ENCODE measurements around the gene RBFA.

RBFA gene

DNA sequence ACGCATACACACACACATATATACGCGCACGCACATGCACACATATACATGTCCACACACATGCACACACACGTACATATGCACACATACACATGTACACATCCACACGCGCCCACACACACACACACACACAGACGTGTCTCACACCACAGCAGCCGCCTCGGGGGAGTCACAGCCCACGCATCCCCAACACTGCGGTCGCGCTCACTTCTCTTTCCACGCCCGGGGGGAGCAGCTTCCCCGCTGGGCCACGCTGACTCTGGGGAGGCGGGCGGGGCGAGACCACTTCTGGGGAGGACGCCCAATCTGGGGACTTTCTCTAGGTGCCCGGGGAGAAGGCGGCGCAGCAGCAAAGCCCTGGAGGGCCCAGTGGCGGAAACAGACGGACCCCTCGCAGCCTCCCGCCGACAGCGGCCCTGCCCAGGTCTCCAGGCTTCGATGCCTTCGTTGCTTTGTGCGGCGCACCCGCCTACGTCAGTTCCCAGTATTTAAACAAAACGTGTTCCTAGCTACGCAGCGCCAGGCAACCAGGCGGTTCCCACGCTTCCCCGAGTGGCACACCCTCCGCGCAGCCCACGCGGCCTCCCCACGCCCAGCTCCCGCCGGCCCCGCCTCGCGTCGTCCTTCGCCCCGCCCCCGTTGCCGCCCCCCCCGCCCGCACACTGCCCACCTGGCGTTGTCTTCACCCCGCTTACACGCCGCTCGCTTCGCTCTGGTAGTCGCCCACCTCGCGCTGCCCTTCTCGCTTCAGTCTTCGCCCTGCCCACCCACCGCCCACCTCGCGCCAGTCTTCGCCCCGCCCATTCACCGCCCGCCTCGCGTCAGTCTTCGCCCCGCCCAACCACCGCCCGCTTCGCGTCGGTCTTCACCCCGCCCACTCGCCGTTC is 810 bp upstream of the RBFA start:
- peak; percentile 86 to 89 for DNase-seq

DNA sequence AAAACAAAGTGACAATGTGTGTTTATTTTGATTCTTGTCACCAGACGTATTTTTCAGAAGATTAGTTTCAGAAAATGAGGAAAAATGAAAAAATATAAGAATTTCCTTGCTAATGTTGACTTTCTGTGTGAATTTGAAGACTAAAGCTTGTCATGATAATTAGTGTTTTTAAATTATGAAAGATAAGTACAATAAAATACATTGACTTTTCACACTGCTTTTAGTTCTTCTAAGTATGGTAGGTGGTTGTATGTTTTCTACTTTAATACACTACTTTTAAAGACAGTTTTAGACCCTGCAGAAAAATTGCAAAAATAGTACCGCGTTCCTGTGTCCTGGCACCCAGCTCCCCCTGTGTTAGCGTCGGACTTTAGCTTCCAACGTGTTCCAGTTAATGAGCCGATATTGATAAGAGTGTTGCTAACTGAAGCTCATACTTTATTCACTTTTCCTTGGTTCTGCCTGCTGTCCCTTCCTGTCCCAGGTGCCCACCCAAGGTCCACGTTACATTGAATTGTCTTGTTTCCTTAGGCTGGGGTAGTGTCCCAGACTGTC is 695 bp downstream of the RBFA start:
- DNase-seq = no peak

DNA sequence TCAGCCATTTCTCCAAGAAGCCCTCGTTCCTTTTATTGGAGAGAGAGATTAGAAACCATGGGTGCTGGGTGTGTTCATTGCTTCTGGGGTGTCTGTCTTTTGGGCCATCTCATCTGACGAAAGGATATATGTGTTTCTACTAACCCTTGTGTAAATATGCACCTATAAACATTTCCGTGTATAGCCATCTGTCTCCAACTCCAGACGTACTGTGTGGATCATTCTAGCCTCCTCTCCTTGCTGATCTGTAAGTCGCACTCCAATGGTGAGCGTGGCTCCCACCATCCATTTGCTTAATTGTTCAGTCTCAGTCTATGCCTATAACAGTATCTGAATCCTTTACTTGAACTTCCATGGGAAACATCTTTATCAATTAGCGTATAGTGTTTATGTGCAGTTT is 1.8 kb downstream of the RBFA start:
- DNase-seq = no peak

DNA sequence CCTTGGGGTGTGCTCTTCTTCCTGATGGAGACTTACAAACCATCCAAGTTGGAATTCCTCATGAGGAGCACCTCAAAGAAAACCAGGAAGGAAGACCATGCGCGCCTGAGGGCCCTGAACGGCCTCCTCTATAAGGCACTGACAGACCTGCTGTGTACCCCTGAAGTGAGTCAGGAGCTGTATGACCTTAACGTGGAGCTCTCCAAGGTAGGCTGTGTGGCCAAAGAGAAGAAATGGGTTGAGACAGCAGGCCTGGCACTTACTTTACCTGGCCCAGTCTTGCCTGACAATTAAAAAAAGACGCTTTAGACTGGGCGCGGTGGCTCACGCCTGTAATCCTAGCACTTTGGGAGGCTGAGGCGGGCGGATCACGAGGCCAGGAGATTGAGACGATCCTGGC is 3.1 kb downstream of the RBFA start:
- DNase-seq = no peak

DNA sequence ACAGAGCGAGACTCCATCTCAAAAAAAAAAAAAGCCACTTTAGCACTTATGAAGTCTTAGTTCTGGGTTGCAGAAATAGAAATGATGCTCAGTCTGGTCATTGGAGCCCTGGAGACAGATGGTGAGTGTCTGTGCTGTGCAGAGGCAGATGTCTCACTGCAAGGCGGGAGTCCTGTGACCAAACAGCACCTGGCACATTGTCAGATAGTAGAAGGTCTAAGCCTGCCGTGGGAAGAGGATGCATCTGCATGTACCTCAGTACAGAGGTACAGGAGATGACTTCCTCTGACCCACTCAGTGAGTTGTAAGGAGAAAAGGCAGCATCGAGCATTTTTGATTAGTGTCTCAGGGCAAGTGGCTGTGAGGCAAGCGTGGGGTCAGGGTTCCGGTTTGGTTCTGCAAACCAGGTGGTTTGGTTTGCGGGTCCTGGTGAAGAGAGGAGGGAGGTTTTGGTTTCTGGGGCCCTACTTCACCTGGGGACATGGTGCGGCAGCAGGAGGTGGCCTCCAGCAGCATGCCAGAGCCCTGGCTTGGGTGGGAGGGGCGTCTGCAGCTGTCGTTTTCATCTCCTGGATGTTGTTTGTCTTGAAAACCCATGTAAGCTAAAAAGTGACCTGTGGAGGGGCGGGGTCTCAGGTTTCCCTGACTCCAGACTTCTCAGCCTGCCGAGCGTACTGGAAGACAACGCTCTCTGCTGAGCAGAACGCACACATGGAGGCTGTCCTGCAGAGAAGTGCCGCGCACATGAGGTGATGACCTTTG is 3.8 kb downstream of the RBFA start:
- no peak for DNase-seq

DNA sequence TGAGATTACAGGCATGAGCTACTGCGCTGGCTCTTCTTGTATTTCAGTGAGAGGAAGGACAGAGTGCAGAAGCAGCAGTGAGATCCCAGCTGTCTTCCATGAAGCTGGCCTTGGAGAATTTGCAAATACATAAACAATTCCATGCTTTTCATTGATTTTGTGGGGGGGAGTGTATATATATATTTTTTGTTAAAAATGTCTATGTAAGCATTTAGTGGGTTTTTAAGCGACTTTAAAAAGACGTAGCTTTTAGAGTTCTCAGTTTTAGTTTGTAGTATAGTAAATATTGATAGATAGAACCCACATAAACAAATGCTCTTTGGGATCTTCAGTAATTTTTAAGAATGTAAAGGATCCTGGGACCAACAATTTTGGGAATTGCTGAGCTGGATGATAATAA is 6.3 kb downstream of the RBFA start:
- no peak for DNase-seq

DNA sequence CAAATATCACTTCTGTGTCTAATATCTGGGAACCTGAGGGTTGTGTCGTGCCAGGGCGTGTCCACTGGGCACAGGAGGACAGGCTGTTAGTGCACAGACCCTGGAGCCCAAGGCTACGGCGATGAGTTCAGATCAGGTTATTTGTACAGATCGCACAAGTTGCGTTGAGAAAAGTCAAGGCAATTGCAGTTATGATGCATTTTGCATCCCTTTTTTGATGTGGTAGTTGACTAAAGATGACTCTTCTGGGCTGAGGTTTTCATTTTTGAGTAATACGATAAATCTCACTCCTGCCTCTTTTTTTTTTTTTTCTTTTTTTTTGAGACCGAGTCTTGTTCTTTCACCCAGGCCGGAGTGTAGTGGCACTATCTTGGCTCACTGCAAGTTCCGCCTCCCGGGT is 7.2 kb downstream of the RBFA start:
- no peak for DNase-seq

DNA sequence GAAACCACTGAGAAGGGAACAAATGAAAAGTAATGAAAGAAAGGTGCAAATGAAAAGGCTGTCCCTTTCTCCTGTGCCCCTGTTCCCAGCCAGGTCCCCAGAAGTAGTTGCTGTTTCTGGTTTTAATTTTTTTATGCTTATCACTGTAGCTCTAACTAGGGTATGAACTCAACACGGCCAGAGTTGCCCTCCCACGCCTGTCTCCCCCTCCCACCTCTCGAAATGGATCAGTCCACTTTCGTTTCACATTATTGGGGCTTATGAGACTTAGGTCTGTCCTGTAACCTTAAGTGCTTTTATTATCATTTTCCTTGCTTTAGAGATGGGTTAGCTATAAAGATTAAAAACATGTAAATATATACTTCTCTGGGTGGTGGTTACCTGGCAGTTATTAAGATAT is 8.6 kb downstream of the RBFA start:
- DNase-seq = no peak

DNA sequence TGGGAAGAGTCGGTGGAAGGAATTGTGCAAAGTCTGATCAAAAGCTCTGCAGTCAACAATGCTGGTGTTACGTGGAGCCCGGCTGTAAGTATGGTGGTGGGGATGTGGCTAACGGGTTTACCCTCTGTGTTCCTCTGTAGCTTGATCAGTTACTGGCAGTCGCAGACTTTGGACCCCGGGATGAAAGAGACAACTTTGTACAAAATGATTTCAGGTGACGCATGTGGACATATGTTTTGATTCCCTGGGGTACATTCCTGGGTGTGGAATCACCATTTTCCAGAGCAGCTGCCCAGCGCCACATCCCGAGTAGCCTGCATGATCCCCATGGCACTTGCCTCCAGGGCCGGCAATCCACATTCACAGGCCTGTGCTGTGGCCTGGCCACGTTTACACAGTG is 9.8 kb downstream of the RBFA start:
- no peak for DNase-seq

DNA sequence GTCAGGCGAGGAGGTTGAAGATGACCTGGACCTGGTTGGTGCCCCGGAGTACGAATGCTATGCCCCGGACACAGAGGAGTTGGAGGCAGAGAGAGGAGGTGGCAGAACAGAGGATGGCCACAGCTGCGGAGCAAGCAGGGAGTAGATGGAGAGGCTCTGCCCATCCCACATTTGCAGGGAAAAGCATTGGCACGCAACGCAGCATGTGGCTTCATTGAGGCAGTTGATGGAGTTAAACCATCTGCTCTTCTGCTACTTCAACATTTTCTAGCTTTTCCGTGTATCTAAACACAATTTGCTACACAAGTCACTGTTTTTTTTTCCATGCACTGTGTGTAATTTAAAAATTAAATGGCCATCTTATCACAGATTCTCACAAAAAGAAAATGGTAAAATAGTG is 11.8 kb downstream of the RBFA start:
- DNase-seq = no peak

DNA sequence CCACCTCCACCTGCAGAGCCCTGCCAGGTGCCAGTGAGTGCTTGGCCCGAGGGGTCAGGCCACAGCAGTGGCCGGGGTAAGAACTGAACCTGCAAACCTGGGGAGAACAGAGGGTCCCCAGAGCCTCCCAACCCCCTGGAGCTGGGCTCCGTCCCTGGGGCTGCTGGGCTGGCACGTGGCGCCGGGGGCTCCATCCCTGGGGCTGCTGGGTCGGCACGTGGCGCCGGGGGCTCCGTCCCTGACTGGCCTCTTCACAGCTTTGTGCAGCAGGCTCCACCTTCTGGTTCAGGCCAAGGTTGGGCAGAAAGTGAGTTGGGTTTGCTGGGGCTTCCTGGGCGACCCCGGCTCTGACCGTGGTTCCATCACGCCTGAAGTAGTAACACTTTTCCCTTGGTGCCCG is 12.2 kb downstream of the RBFA start:
- DNase-seq = no peak

DNA sequence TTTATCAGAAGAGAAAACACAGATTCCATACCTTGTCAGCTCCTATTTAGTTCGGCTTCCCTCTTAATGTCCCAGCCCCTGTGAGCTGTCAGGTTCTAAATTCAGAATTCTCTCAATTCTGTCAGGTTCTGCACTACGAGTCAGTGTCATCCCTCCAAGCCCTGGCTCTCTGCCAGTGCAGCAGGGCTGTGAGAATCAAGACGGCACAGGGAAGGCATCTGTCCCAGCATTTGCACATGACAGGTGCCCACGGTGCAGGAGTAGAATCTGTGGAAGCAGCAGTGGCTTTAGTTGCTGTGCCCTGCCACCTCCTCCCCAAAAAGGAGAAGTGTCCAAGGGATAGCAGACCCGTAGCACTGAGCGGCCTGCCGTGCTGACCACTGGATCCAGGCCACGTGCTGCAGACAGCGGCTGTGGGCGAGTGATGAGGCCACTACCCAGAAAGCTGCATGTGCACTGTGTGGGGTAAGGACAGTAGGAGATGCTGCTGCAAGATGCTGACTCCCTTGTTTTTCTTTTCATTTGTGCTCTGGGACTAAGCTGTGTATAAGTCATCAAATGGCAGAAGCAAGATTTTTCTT is 12.8 kb downstream of the RBFA start:
- DNase-seq = no peak

DNA sequence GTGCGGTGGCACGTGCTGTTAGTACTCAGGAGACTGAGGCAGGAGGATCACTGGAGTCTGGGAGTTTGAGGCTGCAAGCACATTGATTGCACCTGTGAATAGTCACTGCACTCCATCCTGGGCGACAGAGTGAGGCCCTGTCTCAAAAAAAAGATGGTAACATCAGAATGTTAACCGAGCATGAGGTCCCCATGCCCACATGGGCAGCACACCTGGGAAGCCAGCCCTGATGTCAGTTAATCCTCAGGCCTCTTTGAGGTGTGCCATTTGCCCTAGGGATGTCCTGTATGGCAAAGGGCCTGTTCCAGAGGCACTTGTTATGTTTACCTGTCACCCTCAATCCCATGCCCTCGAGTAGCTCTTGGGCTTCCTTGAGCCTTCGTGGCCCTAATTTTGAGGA is 16.6 kb downstream of the RBFA start:
- no peak for DNase-seq

DNA sequence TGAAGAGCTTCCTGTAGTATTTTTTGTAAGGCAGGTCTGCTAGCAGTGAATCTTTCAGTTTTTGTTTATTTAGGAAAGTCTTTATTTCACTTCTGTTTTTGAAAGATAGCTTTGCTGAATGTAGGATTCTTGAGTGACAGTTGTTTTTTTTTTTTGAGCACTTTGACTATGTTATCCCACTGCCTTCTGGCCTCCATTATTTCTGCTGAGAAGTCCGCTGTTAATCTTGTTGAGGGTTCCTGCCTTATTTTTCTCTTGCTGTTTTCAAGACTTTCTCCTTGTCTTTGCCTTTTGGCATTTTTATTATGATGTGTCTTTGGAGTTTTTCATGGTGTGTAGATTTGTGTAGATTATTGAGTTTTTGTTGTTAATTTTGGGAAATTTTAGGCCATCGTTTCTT is 21.9 kb downstream of the RBFA start:
- no peak for DNase-seq

DNA sequence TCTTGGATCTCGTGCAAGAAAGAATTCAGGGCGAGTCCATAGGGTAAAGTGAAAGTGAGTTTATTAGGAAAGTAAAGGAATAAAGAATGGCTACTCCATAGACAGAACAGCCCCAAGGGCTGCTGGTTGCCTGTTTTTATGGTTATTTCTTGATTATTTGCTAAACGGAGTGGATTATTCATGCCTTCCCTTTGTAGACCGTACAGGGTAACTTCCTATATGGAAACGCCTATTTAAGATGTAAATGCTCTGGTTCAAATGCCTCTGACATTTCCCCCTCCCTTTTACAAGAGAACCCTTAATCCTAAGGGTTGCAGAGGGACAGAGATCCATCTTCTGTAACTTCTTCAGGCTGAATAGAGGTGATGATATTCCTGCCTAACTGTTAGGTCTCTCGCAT is 25.7 kb downstream of the RBFA start:
- DNase-seq = no peak

DNA sequence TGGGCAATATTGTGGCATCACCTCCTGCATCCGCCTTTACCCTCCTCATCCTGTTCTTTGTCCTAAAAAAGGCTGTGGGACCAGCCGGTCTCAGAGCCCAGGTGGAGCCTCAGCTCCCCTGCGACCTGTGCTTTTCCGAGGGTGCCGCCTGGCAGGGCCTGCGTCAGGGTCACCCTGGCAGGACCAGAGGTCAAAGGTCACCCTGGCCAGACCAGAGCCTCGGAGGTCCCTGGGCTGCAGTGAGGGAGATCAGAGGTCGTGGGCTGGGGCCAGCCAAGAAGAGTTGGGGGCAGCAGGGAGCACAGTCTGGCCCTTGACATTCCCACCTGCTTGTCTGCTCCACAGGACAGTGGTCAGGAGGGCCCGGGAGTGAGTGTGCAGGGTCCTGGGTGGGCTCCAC is 31.5 kb downstream of the RBFA start:
- DNase-seq = no peak

DNA sequence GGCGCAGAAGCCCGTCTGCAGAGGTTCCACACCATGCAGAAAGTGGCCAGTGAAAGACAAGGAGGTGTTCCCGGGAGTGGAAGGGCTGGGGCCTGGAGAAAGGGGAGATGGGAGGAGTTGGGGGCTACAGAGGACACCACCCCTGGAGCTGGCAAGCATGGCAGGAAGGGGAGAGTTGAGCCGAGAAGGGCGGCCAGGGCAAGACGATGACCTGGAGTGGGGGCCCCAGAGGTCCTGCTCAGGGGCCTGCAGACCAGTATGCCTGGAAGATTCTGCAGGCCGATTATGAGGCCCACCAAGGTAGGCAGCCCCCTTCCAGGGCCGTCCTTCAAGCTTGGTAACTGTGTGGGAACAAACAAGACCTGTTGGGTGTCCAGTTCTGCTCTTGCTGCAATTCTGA is 33.1 kb downstream of the RBFA start:
- no peak for DNase-seq

DNA sequence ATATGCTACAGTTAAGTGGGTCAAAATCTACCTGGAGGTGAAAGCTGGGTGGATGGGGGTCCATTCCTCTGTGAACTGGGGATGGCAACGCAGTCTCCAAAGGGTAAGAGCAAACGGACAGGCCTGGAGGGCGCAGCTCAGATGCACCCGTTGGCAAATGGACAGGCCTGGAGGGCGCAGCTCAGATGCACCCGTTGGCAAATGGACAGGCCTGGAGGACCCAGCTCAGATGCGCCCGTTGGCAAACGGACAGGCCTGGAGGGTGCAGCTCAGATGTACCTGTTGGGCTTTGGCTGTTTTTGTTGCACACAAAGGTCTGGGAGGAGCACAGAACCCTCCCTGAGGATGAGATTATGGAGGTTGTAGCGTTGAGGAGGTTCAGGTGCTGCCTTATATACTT is 33.7 kb downstream of the RBFA start:
- DNase-seq = no peak

DNA sequence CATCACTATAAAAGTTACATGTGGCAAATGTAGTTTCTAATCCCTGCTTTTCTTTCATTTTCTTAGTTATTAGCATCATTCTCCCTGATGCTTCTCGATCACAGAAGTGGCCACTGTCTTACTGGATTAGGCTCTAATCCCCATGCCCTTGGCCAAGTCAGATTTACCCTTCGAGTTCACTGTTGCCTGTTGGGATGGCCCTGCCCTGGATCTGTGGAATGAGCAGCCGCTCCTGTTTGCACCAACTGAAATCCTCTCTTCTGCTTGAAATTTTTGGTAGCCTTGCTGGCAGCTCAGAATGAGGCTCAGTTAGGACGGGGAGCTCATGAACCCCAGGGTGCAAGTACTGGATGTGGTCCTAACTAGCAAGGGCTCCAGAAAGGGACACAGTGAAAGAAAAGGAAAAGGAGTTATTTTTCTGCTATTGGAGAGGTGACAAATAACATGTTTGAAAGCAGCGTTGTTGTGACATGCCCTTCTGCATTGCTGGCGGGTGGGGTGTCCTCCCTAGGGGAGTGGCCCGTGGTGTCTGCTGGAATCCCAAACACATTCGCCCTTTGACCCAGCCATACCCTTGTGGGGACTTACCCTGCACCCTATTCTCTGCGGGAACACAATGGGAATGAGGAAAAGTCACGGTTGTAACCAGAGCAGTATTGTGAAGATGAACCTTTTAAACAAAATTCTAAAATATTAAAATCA is 34.5 kb downstream of the RBFA start:
- DNase-seq = no peak

DNA sequence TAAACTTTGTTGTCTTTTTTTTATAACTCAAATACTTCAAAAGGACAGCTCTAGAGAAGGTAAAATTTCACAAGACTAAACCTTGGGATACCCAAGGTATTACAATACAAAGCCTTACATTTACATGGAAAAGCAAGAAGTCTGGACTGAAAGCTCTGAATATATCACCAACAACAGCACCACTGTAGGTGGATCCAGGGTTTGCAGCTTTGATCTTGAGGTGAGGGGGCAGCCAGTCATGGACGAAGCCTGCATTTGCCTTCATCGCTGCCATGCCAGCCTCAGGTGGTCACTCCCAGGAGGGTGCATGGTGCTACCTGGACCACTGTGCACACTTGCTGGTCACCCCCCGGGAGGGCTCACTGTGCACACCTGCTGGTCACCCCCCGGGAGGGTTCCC is 36.6 kb downstream of the RBFA start:
- no peak for DNase-seq

DNA sequence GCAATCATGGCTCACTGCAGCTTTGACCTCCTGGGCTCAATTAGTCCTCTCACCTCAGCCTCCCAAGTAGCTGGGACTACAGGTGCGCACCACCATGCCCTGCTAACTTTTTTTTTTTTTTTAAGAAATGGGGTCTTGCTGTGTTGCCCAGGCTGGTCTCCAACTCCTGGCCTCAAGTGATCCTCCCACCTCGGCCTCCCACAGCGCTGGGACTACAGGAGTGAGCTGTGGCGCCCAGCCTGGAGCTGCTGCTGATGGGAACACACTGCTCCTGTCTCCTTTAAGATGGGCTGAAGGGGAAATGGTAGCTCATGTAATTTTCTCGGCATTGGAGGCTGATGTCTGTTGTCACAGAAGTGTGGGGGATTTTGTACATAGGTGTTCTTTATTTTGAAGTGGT is 39.9 kb downstream of the RBFA start:
- DNase-seq = no peak

DNA sequence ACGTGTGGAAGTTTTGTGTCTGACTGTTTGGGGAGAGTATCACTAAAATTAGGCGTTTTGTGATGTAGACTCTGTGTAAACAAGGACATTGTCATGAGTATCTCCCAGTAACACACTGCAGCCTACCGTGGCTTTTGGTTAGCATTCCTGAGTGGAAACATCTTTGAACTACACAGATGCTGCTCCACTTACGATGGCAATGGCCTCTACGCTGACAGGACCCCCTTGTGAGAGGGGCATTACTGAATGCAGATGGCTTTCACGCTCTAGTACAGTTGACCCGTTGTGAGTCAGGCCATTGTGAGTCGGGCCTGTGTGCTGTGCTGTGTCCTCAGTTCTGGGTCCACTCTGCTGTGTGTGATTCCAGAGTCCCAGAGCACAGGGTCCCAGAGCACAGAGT is 40.5 kb downstream of the RBFA start:
- no peak for DNase-seq

DNA sequence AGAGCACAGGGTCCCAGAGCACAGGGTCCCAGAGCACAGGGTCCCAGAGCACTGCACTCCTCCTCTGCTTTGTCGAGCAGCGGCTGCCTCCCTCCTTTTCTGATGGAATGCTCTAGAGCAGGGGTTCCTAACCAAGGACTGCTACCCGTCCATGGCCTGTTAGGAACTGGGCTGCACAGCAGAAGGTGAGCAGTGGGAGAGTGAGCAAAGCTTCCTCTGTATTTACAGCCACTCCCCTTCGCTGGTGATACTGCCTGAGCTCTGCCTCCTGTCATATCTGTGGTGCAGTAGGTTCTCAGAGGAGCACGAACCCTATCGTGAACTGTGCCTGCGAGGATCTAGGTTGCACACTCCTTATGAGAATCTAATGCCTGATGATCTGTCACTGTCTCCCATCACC is 41.7 kb downstream of the RBFA start:
- DNase-seq = no peak

All from activated CD4-positive, alpha-beta T cell treated with anti-CD3 and anti-CD28 coated beads for 4 hours (primary cell).